GM21360 (cell line): Measurements from ENCODE around the gene SPATS2.

Source experiments
- ATAC-seq: cut with Tn5 transposase; IDR thresholded peaks from one replicate; pipeline ENCODE4 v1.9.1; 2021; ENCODE audit warnings: mild to moderate bottlenecking, moderate library complexity; ENCODE audit not compliant: unreplicated experiment

The SPATS2 gene

GRCh38 chr12:49461221-49461620 is 94.0 kb downstream of the SPATS2 start:
- ATAC-seq, result no peak

- ATAC-seq, result no peak
Measured at GRCh38 chr12:49462083-49462744, 95.0 kb downstream of the SPATS2 start.

- no peak for ATAC-seq
Measured at GRCh38 chr12:49465132-49465531, 97.9 kb downstream of the SPATS2 start.

GRCh38 chr12:49470986-49471385 is 103.7 kb downstream of the SPATS2 start:
- no peak for ATAC-seq

- ATAC-seq, result no peak
Measured at GRCh38 chr12:49471557-49471956, 104.3 kb downstream of the SPATS2 start.

GRCh38 chr12:49476091-49476490 is 108.8 kb downstream of the SPATS2 start:
- ATAC-seq, result no peak

- ATAC-seq, result no peak
Measured at GRCh38 chr12:49478949-49479664, 111.8 kb downstream of the SPATS2 start.

GRCh38 chr12:49482095-49483051 is 115.1 kb downstream of the SPATS2 start:
- no peak for ATAC-seq

GRCh38 chr12:49483619-49484018 is 116.4 kb downstream of the SPATS2 start:
- ATAC-seq, result no peak

GRCh38 chr12:49487605-49488004 is 120.3 kb downstream of the SPATS2 start:
- ATAC-seq, result no peak

GRCh38 chr12:49489154-49489553 is 121.9 kb downstream of the SPATS2 start:
- ATAC-seq, result no peak

GRCh38 chr12:49489720-49490119 is 122.5 kb downstream of the SPATS2 start:
- no peak for ATAC-seq

- no peak for ATAC-seq
Measured at GRCh38 chr12:49491823-49492222, 124.6 kb downstream of the SPATS2 start.

- no peak for ATAC-seq
Measured at GRCh38 chr12:49493900-49494299, 126.6 kb downstream of the SPATS2 start.

- no peak for ATAC-seq
Measured at GRCh38 chr12:49496417-49497360, 129.4 kb downstream of the SPATS2 start.

- ATAC-seq, result no peak
Measured at GRCh38 chr12:49501895-49502294, 134.6 kb downstream of the SPATS2 start.

- ATAC-seq, result no peak
Measured at GRCh38 chr12:49502590-49502989, 135.3 kb downstream of the SPATS2 start.

GRCh38 chr12:49503674-49504180 is 136.5 kb downstream of the SPATS2 start:
- no peak for ATAC-seq

- no peak for ATAC-seq
Measured at GRCh38 chr12:49505672-49506071, 138.4 kb downstream of the SPATS2 start.

- ATAC-seq, result no peak
Measured at GRCh38 chr12:49507139-49507538, 139.9 kb downstream of the SPATS2 start.
